Gastroesophageal sphincter (tissue), 4 donors: ENCODE measurements around the gene GNAO1. TPM values are rescaled to one million over a fixed set of nuclear protein-coding genes. Genes with fewer than 3 reads are reported as not detected.

Source experiments
- ATAC-seq: fragments of 150-250 bp; one replicate; pipeline ENCODE4 v1.9.1; 2016; ENCODE audit warnings: mild to moderate bottlenecking, moderate library complexity
- H3K27ac ChIP-seq, 4 donors: fragments of 200-600 bp; sonication (generic) in 3 of 4; 1 replicate in 3 of 4; 2 replicates in 1 of 4; pipeline ENCODE4 v1.5.1; 2016 to 2019
- H3K27me3 ChIP-seq: fragments of 200-600 bp; sonication (generic); one replicate; pipeline ENCODE4 v1.5.1; 2019
- H3K36me3 ChIP-seq, 2 donors: fragments of 200-600 bp; sonication (generic); one replicate each; pipeline ENCODE4 v1.5.1; 2019; ENCODE audit warnings: control low read depth in 1 of 2
- H3K4me1 ChIP-seq, 3 donors: fragments of 200-600 bp; sonication (generic); 1 replicate in 2 of 3; 2 replicates in 1 of 3; pipeline ENCODE4 v1.5.1; 2016 to 2019; ENCODE audit warnings: control low read depth in 2 of 3
- H3K4me3 ChIP-seq, 2 donors: fragments of 200-600 bp; sonication (generic); one replicate each; pipeline ENCODE4 v1.5.1; 2019; ENCODE audit warnings: mild to moderate bottlenecking in 1 of 2, moderate library complexity in 1 of 2
- H3K9me3 ChIP-seq, 3 donors: fragments of 200-600 bp; sonication (generic); one replicate each; pipeline ENCODE4 v1.5.1; 2017 to 2019; ENCODE audit warnings: control low read depth in 2 of 3
- CTCF ChIP-seq, 4 experiments: fragments of 200-600 bp in 2 of 4; fragments of 450-650 bp in 2 of 4; sonication (generic) in 1 of 4; IDR thresholded peaks; one replicate each; pipeline ENCODE4 v1.5.1; 2017 to 2019; ENCODE audit warnings: antibody characterized with exemption in 4 of 4, mild to moderate bottlenecking in 2 of 4, moderate library complexity in 2 of 4
- EP300 ChIP-seq: sonication (generic); formaldehyde crosslinking; IDR thresholded peaks from one replicate; pipeline ENCODE4 v1.6.1; 2017; ENCODE audit warnings: antibody characterized with exemption, mild to moderate bottlenecking
- POLR2A ChIP-seq, 2 donors: fragments of 450-650 bp; IDR thresholded peaks; one replicate each; pipeline ENCODE4 v1.6.1; 2017; ENCODE audit warnings: antibody characterized with exemption in 2 of 2, mild to moderate bottlenecking in 2 of 2, moderate library complexity in 1 of 2
- POLR2AphosphoS5 ChIP-seq: sonication (generic); formaldehyde crosslinking; IDR thresholded peaks from one replicate; pipeline ENCODE4 v1.6.1; 2017; ENCODE audit warnings: antibody characterized with exemption
- WGBS, 2 donors: methylation state at CpG; one replicate each; pipeline ENCODE4 v1.1.5; 2018; ENCODE audit warnings: low coverage in 1 of 2; 5-methylcytosine and 5-hydroxymethylcytosine counted together
- total RNA-seq, 4 donors: library from RNA; depleted of rRNA; stranded (reverse); fragments of >200 nt; gene quantifications; one replicate each; pipeline ENCODE4 v1.1.0, GENCODE V29; 2016

Gene GNAO1
- total RNA-seq, 4 donors from 2014 or later: 3.4 to 21.0 (median 11.0) TPM

- Histone ChIP-seq H3K9me3 (no peaks in the 10 kb centered on the region), H3K4me3 (no peak overlapping the region), H3K27ac (peak overlapping the region in 1 of 4 donors; percentile 70), H3K4me1 (peaks cover 0 to 65% (median 0%) of the 10 kb centered on the region in 3 donors), H3K36me3 (no peaks in the 10 kb centered on the region), H3K27me3 (no peaks in the 10 kb centered on the region)
- 15 to 58% methylated on average over 2 to 6 of the region's 12 CpGs for WGBS, 2 donors
- TF ChIP-seq POLR2AphosphoS5 (no peak), CTCF (IDR thresholded peaks at IDR 0.05) (no peak), EP300 (no peak), POLR2A (IDR thresholded peaks at IDR 0.05) (no peak)
- no peak for ATAC-seq
Observed at GRCh38 chr16:56295739-56296527, 104.6 kb downstream of the GNAO1 start.

GRCh38 chr16:56297684-56298083, 106.4 kb downstream of the GNAO1 start:
- peaks cover 0 to 69% (median 0%) of the 10 kb centered on the region in 3 donors for H3K4me1 ChIP-seq
- 75 to 86% methylated on average over 1 to 6 of the region's 7 CpGs for WGBS, 2 donors
- ATAC-seq: no peak

DNA sequence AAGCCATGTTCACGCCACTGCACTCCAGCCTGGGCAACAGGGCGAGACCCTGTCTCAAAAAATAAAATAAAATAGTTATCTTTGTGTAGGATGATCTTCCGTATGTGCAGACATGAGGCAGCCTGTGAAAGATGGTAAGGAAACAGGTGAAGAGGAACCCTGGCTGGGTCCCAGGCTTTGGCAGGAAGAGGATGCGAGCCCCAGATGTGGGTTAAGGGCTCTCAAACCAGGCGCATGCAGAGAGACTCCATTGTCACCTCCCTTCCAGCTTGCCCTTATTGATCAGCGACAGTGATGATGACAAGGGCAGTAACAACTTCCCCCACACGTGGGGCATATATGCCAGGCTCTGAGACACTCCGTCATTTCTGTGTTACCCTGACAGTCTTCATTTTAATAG, 106.8 kb downstream of the GNAO1 start:
- ATAC-seq: no peak
- peaks cover 0 to 65% (median 0%) of the 10 kb centered on the region in 3 donors for H3K4me1 ChIP-seq
- 87 to 95% methylated on average over 8 of the region's 8 CpGs for WGBS, 2 donors

More at GRCh38 chr16:56297684-56298083, 106.4 kb downstream of the GNAO1 start:
- H3K4me3 ChIP-seq: no peak overlapping the region
- TF ChIP-seq EP300 (no peak), POLR2A (IDR thresholded peaks at IDR 0.05) (no peak), CTCF (IDR thresholded peaks at IDR 0.05) (no peak), POLR2AphosphoS5 (no peak)
- H3K27me3 ChIP-seq: no peaks in the 10 kb centered on the region
- no peaks in the 10 kb centered on the region for H3K9me3 ChIP-seq
- no peaks in the 10 kb centered on the region for H3K36me3 ChIP-seq
- H3K27ac ChIP-seq: no peak overlapping the region

GRCh38 chr16:56298948-56299596, 107.8 kb downstream of the GNAO1 start:
- H3K27me3 ChIP-seq: no peaks in the 10 kb centered on the region
- H3K36me3 ChIP-seq: no peaks in the 10 kb centered on the region
- 58 to 86% methylated on average over 1 to 6 of the region's 7 CpGs for WGBS, 2 donors
- H3K9me3 ChIP-seq: no peaks in the 10 kb centered on the region
- ATAC-seq: peak; percentile 63
- TF ChIP-seq CTCF (IDR thresholded peaks at IDR 0.05) (no peak), EP300 (no peak), POLR2A (IDR thresholded peaks at IDR 0.05) (no peak), POLR2AphosphoS5 (no peak)
- peak overlapping the region in 2 of 4 donors; percentile 16 to 61 for H3K27ac ChIP-seq
- H3K4me1 ChIP-seq: peaks cover 0 to 58% (median 0%) of the 10 kb centered on the region in 3 donors
- H3K4me3 ChIP-seq: no peak overlapping the region

More for the DNA sequence above, 106.8 kb downstream of the GNAO1 start:
- Histone ChIP-seq H3K27ac (no peak overlapping the region), H3K9me3 (no peaks in the 10 kb centered on the region), H3K36me3 (no peaks in the 10 kb centered on the region), H3K4me3 (no peak overlapping the region), H3K27me3 (no peaks in the 10 kb centered on the region)
- no peak for TF ChIP-seq CTCF (IDR thresholded peaks at IDR 0.05)
- no peak for TF ChIP-seq POLR2AphosphoS5
- no peak for TF ChIP-seq EP300
- no peak for TF ChIP-seq POLR2A (IDR thresholded peaks at IDR 0.05)
